ENCODE results near the gene FARP1. TPM values are rescaled to one million over a fixed set of nuclear protein-coding genes. Genes with fewer than 3 reads are reported as not detected.

FARP1 gene
- total and polyA plus RNA-seq, 10 of the 15 experiments (the other 5 are each of a cell fraction or from before 2014, with no cell fraction given): 0.17 to 6.9 (median 0.68) TPM

GRCh38 chr13:98468929-98469328 lies 326.0 kb downstream of the FARP1 start:
- Histone ChIP-seq H4K20me1 (ENCODE audit: control insufficient read depth, insufficient read depth) (no peaks in the 10 kb centered on the region; the same call in 1 of the 2 replicates), H3K27me3 (replicated peaks in 1 of 2; ENCODE audit: control insufficient read depth in 2 of 2, insufficient read depth in 2 of 2, low read length in 1 of 2) (no peaks in the 10 kb centered on the region), H3K27ac (ENCODE audit: control insufficient read depth, insufficient read depth) (no peak overlapping the region), H3K9me3 (replicated peaks; ENCODE audit: control insufficient read depth, insufficient read depth, low read length) (no peaks in the 10 kb centered on the region), H3K4me2 (ENCODE audit: control insufficient read depth, insufficient read depth) (no peak overlapping the region), H3K9ac (ENCODE audit: control insufficient read depth, insufficient read depth, low read length) (no peak overlapping the region), H3K4me1 (ENCODE audit: control insufficient read depth, insufficient read depth, low read length) (no peaks in the 10 kb centered on the region), H3K79me2 (ENCODE audit: control insufficient read depth, insufficient read depth, low read length) (no peaks in the 10 kb centered on the region; the same call in 1 of the 2 replicates), H2AFZ (ENCODE audit: control insufficient read depth, low read depth, low read length) (no peak overlapping the region), H3K36me3 (ENCODE audit: control insufficient read depth in 2 of 2, insufficient read depth in 2 of 2, low read length in 1 of 2) (peaks cover 34 to 58% of the 10 kb centered on the region in 2 experiments), H3K4me3 (no peak overlapping the region)
- no peak for ATAC-seq
- no TSS peak for BruUV-seq (replicated peaks)
- in situ Hi-C loops (cut with MboI): no loop called here
- intact Hi-C loops (cut with micrococcal nuclease; ENCODE audit: unreplicated experiment): loop anchor here (5.0 kb wide), 1 partner anchor 183 kb away; no protein-coding TSS in a partner anchor
- SMC1A ChIA-PET (ENCODE audit: uncharacterized antibody, unreplicated experiment): interaction anchor here (1.3 kb wide), 1 partner anchor 184 kb away, joined by 13 read pairs; no protein-coding TSS in a partner anchor
- no peak for DNase-seq (ENCODE audit: low read depth, low spot score)
- CTCF ChIA-PET: interaction anchor here (1.5 to 6.5 kb wide), 2 partner anchors 23 to 184 kb away, joined by 9 to 54 read pairs; no protein-coding TSS in a partner anchor
- TF ChIP-seq MTA2 (IDR thresholded peaks at IDR 0.05; ENCODE audit: low read depth) (no peak), MYC (IDR thresholded peaks at IDR 0.05; ENCODE audit: insufficient read depth, insufficient read length, insufficient replicate concordance, low read length, severe bottlenecking) (no peak), CHD1 (IDR thresholded peaks at IDR 0.05; ENCODE audit: low read depth, low read length) (no peak), CTCF (IDR thresholded peaks at IDR 0.05 in 2 of 3, conservative IDR thresholded peaks at IDR 0.05 in 1 of 3; ENCODE audit: control insufficient read depth in 2 of 3, extremely low read depth in 1 of 3, insufficient read depth in 1 of 3, low read depth in 3 of 3, low read length in 3 of 3) (no peak)
- FAIRE-seq: no peak
- 94% methylated on average over 20 of the region's 20 CpGs for WGBS (ENCODE audit: insufficient coverage, insufficient replicate concordance, low lambda C conversion rate, missing lambda C conversion rate)
- RAD21 ChIA-PET (ENCODE audit: unreplicated experiment): interaction anchor here (0.5 to 1.3 kb wide), 3 partner anchors 86 to 374 kb away, joined by 3 to 4 read pairs (median 3); no protein-coding TSS in a partner anchor
- POLR2A ChIA-PET: no interaction called here
